ENCODE data around the gene ATF7.

Gene ATF7

GRCh38 chr12:53625946-53626701 lies at the start of gene ATF7 (continued):
- peak; percentile 72 for TF ChIP-seq WT1 (tag by site-specific recombination; IDR thresholded peaks at IDR 0.05)
- TF ChIP-seq SALL2 (tag by site-specific recombination; IDR thresholded peaks at IDR 0.05; ENCODE audit: borderline replicate concordance), result no peak
- TF ChIP-seq PRDM1 (tag by site-specific recombination; IDR thresholded peaks at IDR 0.05), result peak; percentile 73
- no peak; the same call in 1 of the 2 replicates for TF ChIP-seq OVOL3 (tag by site-specific recombination; IDR thresholded peaks at IDR 0.05)
- TF ChIP-seq ZNF660 (tag by site-specific recombination; IDR thresholded peaks at IDR 0.05), result peak; percentile 53
- TF ChIP-seq, protein P1, sequence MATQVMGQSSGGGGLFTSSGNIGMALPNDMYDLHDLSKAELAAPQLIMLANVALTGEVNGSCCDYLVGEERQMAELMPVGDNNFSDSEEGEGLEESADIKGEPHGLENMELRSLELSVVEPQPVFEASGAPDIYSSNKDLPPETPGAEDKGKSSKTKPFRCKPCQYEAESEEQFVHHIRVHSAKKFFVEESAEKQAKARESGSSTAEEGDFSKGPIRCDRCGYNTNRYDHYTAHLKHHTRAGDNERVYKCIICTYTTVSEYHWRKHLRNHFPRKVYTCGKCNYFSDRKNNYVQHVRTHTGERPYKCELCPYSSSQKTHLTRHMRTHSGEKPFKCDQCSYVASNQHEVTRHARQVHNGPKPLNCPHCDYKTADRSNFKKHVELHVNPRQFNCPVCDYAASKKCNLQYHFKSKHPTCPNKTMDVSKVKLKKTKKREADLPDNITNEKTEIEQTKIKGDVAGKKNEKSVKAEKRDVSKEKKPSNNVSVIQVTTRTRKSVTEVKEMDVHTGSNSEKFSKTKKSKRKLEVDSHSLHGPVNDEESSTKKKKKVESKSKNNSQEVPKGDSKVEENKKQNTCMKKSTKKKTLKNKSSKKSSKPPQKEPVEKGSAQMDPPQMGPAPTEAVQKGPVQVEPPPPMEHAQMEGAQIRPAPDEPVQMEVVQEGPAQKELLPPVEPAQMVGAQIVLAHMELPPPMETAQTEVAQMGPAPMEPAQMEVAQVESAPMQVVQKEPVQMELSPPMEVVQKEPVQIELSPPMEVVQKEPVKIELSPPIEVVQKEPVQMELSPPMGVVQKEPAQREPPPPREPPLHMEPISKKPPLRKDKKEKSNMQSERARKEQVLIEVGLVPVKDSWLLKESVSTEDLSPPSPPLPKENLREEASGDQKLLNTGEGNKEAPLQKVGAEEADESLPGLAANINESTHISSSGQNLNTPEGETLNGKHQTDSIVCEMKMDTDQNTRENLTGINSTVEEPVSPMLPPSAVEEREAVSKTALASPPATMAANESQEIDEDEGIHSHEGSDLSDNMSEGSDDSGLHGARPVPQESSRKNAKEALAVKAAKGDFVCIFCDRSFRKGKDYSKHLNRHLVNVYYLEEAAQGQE (tag by site-specific recombination; IDR thresholded peaks at IDR 0.05), result peak; percentile 69
- no peak for TF ChIP-seq ZNF488 (tag by site-specific recombination; IDR thresholded peaks at IDR 0.05)
- peak; percentile 71 for TF ChIP-seq ZNF76 (tag by site-specific recombination; IDR thresholded peaks at IDR 0.05; ENCODE audit: borderline replicate concordance, low read depth)
- no peak for TF ChIP-seq GFI1B (tag by site-specific recombination; IDR thresholded peaks at IDR 0.05)
- peak; percentile 91; the same call in 1 of the 2 replicates for TF ChIP-seq GLIS1 (tag by site-specific recombination; IDR thresholded peaks at IDR 0.05)
- no peak for TF ChIP-seq ZNF555 (tag by site-specific recombination; conservative IDR thresholded peaks at IDR 0.05)
- TF ChIP-seq ZNF610 (tag by site-specific recombination; IDR thresholded peaks at IDR 0.05; ENCODE audit: borderline replicate concordance), result 0 out of 2 replicates have a peak, but pooled peaks have one; percentile 35
- TF ChIP-seq ZNF350 (tag by site-specific recombination; IDR thresholded peaks at IDR 0.05), result no peak
- no peak for TF ChIP-seq ZNF624 (tag by site-specific recombination; IDR thresholded peaks at IDR 0.05)
- TF ChIP-seq ZNF558 (tag by site-specific recombination; IDR thresholded peaks at IDR 0.05), result no peak
- TF ChIP-seq ZBTB20 (tag by site-specific recombination; IDR thresholded peaks at IDR 0.05), result peak; percentile 79; the same call in 1 of the 2 replicates
- no peak for TF ChIP-seq ZNF140 (tag by site-specific recombination; IDR thresholded peaks at IDR 0.05)
- TF ChIP-seq ZNF629 (tag by site-specific recombination; IDR thresholded peaks at IDR 0.05), result peak; percentile 69
- TF ChIP-seq ZFP37 (tag by site-specific recombination; IDR thresholded peaks at IDR 0.05), result no peak; the same call in 1 of the 2 replicates
- no peak for TF ChIP-seq ZNF248 (tag by site-specific recombination; IDR thresholded peaks at IDR 0.05)
- TF ChIP-seq ZNF830 (tag by site-specific recombination; IDR thresholded peaks at IDR 0.05; ENCODE audit: low read depth), result no peak
- no peak for TF ChIP-seq ZBTB48 (tag by site-specific recombination; IDR thresholded peaks at IDR 0.05)
- TF ChIP-seq SP3 (tag by site-specific recombination; IDR thresholded peaks at IDR 0.05), result peak; percentile 97
- TF ChIP-seq ZNF202 (tag by site-specific recombination; IDR thresholded peaks at IDR 0.05; ENCODE audit: borderline replicate concordance), result no peak
- TF ChIP-seq ZNF366 (tag by site-specific recombination; conservative IDR thresholded peaks at IDR 0.05), result peak; percentile 58; the same call in 1 of the 2 replicates
- 0 out of 2 replicates have a peak, but pooled peaks have one; percentile 21 for TF ChIP-seq BCL11B (tag by site-specific recombination; IDR thresholded peaks at IDR 0.05; ENCODE audit: low read depth)
- TF ChIP-seq ZNF394 (tag by site-specific recombination; IDR thresholded peaks at IDR 0.05; ENCODE audit: borderline replicate concordance), result peak; percentile 100
- TF ChIP-seq ZNF664 (tag by site-specific recombination; IDR thresholded peaks at IDR 0.05), result no peak
- TF ChIP-seq HOXC10 (CRISPR knock-in tag; IDR thresholded peaks at IDR 0.05), result no peak
- TF ChIP-seq ZNF777 (tag by site-specific recombination; IDR thresholded peaks at IDR 0.05; ENCODE audit: borderline replicate concordance), result no peak; the same call in none of the 2 replicates
- no peak for TF ChIP-seq ZNF133 (tag by site-specific recombination; IDR thresholded peaks at IDR 0.05)
- TF ChIP-seq ZNF473 (tag by site-specific recombination; IDR thresholded peaks at IDR 0.05), result no peak
- TF ChIP-seq ZNF677 (tag by site-specific recombination; IDR thresholded peaks at IDR 0.05), result no peak
- TF ChIP-seq ZNF514 (tag by site-specific recombination; IDR thresholded peaks at IDR 0.05), result no peak
- peak; percentile 71 for TF ChIP-seq SCRT2 (tag by site-specific recombination; IDR thresholded peaks at IDR 0.05)
- TF ChIP-seq ZNF792 (tag by site-specific recombination; IDR thresholded peaks at IDR 0.05), result no peak

Measured in HEK293 (cell line).